PFSK-1 (cell line): ENCODE measurements around the gene CA11.

Experiments used
- FOXP2 ChIP-seq: optimal IDR thresholded peaks from 2 replicates; pipeline ENCODE3; 2011; ENCODE audit warnings: borderline replicate concordance, control low read depth, inconsistent platforms; ENCODE audit not compliant: insufficient read depth; ENCODE audit errors: extremely low read length, extremely low read depth
- POLR2AphosphoS5 ChIP-seq: IDR thresholded peaks from 2 replicates; pipeline ENCODE4 v1.6.1; 2012; ENCODE audit warnings: low read depth, mild to moderate bottlenecking, control low read depth, low read length, moderate library complexity
- REST ChIP-seq, 2 experiments: IDR thresholded peaks; 2 replicates each; pipeline versions ENCODE4 v1.6.1 to v1.8.0; 2011 to 2012; ENCODE audit warnings: low read depth in 2 of 2, low read length in 2 of 2, control low read depth in 1 of 2, inconsistent platforms in 1 of 2, mild to moderate bottlenecking in 1 of 2, moderate library complexity in 1 of 2; ENCODE audit not compliant: insufficient read depth in 1 of 2
- SIN3A ChIP-seq: IDR thresholded peaks from 2 replicates; pipeline ENCODE4 v1.6.1; 2012; ENCODE audit warnings: mild to moderate bottlenecking, low read length, moderate library complexity, borderline replicate concordance; ENCODE audit not compliant: insufficient read depth
- TAF1 ChIP-seq: IDR thresholded peaks from 2 replicates; pipeline ENCODE4 v1.6.1; 2012; ENCODE audit warnings: low read length, control low read depth, borderline replicate concordance; ENCODE audit not compliant: insufficient read depth

- TF ChIP-seq TAF1 (no peak), REST (IDR thresholded peaks at IDR 0.05; ENCODE audit: insufficient read depth in 1 of 2, low read depth in 2 of 2, low read length in 2 of 2) (no peak), SIN3A (no peak), POLR2AphosphoS5 (no peak), FOXP2 (no peak)
Measured at GRCh38 chr19:48658483-48658882, 12.5 kb upstream of the CA11 start.
